Islet of Langerhans (tissue), 1 donor: Measurements from ENCODE around the gene PDE3A.
"Not testable (repeated sequence)": the region's sequence is repeated elsewhere in the genome, so short reads cannot be mapped to it uniquely, and the experiment has no call there.

Experiments
- FAIRE-seq: peaks from one replicate; lab custom pipeline; 2011; peaks lifted over from hg19 to GRCh38; lab: Jason Lieb, UNC

PDE3A gene

GRCh38 chr12:20551742-20552442 lies 183.6 kb downstream of the PDE3A start:
- not testable (repeated sequence) for FAIRE-seq

GRCh38 chr12:20552586-20552985 lies 184.2 kb downstream of the PDE3A start:
- not testable (repeated sequence) for FAIRE-seq

GRCh38 chr12:20555015-20555414 lies 186.7 kb downstream of the PDE3A start:
- no peak for FAIRE-seq

GRCh38 chr12:20555771-20556170 lies 187.4 kb downstream of the PDE3A start:
- FAIRE-seq, result no peak

GRCh38 chr12:20557096-20557495 lies 188.8 kb downstream of the PDE3A start:
- peak; percentile 97 for FAIRE-seq

DNA sequence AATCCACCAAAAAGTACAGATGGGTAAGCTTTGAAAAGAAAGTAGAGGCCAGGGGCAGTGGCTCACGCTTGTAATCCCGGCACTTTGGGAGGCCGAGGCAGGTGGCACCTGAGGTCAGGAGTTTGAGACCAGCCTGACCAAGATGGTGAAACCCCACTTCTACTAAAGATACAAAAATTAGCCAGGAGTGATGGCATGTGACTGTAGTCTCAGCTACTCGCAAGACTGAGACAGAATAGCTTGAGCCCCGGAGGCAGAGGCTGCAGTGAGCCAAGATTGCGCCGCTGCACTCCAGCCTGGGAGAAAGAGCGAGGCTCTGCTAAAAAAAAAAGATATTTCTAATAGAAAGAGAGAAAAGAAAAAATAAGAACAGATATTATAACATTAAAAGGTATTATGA lies 192.6 kb downstream of the PDE3A start:
- FAIRE-seq, result no peak

DNA sequence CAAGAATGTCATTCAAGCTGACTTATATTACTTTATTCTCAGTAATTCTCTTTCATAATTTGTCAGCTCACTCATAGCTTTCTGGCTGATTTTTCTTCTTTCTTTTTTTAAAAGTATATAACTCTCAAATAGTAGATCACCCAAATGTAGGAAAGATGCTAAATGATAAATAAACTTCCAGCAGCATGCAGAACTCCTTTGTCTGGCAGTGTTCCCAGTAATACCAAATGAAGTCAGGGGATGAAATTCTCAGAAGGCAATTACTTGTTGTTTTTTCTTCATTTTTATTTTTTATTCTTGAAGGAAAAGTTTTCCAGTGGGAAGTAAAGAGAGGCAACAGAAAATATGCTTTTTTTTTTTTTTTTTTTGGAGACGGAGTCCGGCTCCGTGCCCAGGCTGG lies 193.5 kb downstream of the PDE3A start:
- FAIRE-seq, result peak; percentile 33

GRCh38 chr12:20567413-20567812 lies 199.1 kb downstream of the PDE3A start:
- peak; percentile 89 for FAIRE-seq

DNA sequence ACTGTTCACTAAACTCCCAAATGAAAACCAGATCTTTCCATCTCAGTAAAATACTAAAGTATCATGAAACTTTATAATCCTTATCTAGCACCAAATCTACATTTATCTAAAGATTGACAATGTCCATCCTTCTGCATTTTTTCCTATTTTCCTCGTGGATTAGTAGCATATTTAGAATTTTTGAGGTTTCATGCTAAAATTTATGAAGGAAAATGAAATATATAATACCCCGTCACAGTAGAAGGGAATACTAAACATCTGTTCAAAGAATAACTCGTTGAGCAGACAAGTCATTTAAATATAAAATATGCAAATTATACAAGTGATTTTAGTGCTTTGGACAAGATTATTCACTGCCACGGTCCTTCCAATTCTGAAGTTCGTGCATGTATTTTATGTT lies 204.1 kb downstream of the PDE3A start:
- no peak for FAIRE-seq

DNA sequence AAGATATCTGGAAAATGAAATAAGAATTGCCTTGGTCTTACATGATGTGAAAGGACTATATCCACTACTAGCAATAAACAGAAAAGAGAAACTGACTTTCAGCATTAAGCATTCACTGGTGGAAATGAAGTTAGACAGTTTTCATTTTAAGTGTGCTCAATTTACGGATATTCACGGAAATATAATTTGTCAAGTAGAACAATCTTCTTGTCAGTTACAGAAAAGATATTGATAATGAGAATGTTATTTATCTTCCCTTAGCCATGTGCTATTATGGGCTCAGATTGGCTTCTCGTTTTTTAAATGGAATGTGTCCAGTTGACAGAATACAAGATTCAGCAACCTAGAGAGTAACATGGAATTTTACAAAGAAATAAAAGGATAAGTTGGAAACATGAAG lies 208.2 kb downstream of the PDE3A start:
- no peak for FAIRE-seq

GRCh38 chr12:20577054-20577453 lies 208.7 kb downstream of the PDE3A start:
- FAIRE-seq, result no peak

DNA sequence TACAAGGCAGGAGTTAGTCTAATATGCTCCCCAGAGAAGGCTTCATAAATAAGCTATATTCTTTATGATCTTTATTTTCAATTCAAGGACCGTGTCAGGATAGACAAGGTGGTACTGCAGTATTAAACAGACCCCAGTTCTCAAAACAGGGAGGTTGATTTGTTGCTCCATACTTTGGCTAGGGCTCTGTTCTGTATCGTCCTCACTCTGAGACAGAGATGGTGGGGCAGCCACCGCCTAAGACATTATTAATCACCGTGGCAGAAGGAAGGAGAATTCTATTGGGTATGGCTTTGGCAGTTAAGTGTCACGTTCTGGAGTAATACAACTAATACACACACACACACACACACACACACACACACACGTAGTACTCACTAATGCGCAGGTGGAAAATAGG lies 209.8 kb downstream of the PDE3A start:
- no peak for FAIRE-seq

GRCh38 chr12:20585055-20585625 lies 216.8 kb downstream of the PDE3A start:
- no peak for FAIRE-seq

DNA sequence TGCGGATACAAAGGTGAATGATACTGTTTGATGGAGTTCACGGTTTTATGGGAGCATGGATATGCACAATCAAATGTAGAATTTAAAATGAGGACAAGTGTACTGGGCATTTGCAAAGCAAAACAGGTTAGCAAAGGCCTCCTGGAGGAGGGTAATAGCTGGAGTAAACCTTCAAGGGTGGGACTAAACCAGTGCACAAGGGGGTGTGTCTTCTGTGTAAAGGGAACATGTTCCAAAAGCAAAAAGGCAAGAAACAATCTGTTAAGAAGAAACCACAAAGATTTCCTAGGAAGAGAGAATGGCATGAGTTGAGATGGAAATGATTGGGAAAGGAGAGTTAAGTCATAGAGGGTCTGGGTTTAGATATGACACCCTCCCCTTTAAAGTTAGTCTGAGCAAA lies 217.6 kb downstream of the PDE3A start:
- no peak for FAIRE-seq

- peak; percentile 66 for FAIRE-seq
These were observed 219.7 kb downstream of the PDE3A start for GRCh38 chr12:20588042-20588441.

- no peak for FAIRE-seq
These were observed 222.2 kb downstream of the PDE3A start for GRCh38 chr12:20590570-20590969.

DNA sequence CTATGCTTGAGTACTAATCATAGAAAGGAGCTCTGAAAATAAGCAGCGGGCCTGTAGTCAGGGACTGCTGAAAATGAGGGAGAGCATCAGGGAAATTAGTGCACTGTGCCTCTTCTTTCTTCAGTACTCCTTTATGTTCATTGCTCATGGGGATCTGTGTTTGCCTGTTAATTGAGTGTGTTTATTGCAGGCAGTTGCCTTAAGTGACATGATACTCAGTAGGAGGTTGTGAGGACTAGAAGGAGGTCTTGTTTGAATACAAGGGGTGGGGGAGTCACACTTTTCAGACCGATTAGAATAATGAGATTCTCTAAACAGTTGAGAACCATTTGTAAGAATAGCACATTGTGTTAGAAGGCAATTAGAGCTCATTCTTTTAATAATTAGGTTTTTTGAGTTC lies 224.2 kb downstream of the PDE3A start:
- FAIRE-seq, result no peak

DNA sequence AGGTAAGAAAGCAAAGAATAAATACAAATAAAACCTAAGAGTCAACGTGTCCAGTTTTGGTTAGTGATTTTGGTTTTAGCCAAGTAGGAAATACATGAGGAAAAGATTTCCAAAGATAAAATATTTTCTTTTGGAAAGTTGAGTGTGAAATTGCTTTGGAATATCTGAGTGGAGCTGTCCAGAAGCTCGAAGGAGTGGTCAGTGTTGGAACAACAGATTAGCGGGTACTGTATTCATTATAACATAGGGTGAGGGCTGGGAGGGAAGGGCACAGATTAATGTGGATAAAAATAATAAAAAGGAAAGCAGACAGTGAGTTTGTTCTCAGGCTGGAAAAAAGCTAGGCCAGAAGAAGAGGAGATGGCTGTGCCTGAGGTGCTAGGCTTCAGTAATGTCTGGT lies 225.3 kb downstream of the PDE3A start:
- no peak for FAIRE-seq

DNA sequence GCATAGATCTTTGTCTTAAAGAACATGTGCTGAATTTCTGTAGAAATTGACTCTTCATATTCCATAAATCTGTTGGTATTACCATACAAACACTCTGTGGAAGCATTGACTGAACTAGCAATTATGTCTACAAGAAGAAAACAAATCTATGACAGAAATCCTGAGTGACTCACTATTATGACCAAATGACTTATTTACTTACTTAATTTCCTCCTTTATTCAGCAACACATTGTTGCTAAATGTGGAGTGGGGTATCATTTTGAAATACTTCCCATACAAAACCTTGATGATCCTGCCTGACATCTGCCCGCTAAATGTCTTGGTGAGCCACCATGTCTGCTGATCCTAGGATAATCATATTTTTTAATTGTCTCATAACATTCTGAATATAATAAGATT lies 227.7 kb downstream of the PDE3A start:
- FAIRE-seq, result peak; percentile 86

GRCh38 chr12:20599757-20600156 lies 231.4 kb downstream of the PDE3A start:
- no peak for FAIRE-seq

- peak; percentile 100 for FAIRE-seq
These were observed 233.4 kb downstream of the PDE3A start for GRCh38 chr12:20601668-20602280.

- no peak for FAIRE-seq
These were observed 234.5 kb downstream of the PDE3A start for GRCh38 chr12:20602641-20603391.

GRCh38 chr12:20604408-20605067 lies 236.2 kb downstream of the PDE3A start:
- FAIRE-seq, result peak; percentile 51
